Ascending aorta (tissue), 2 donors: ENCODE measurements around the gene BRD7. TPM values are rescaled to one million over a fixed set of nuclear protein-coding genes. Genes with fewer than 3 reads are reported as not detected.

Source experiments
- DNase-seq, 2 donors: peaks; one replicate each; pipeline ENCODE4 v3.0.0-alpha.2; 2019; ENCODE audit warnings: low spot score in 2 of 2
- H3K27ac ChIP-seq, 2 donors: fragments of 200-600 bp; sonication (generic); one replicate each; pipeline ENCODE4 v1.5.1; 2016 to 2017; ENCODE audit warnings: mild to moderate bottlenecking in 1 of 2
- H3K27me3 ChIP-seq: fragments of 200-600 bp; sonication (generic); one replicate; pipeline ENCODE4 v1.5.1; 2017
- H3K36me3 ChIP-seq, 2 donors: fragments of 200-600 bp; sonication (generic); one replicate each; pipeline ENCODE4 v1.5.1; 2016
- H3K4me1 ChIP-seq, 2 donors: fragments of 200-600 bp; sonication (generic); one replicate each; pipeline ENCODE4 v1.5.1; 2016 to 2017; ENCODE audit warnings: mild to moderate bottlenecking in 1 of 2
- H3K4me3 ChIP-seq, 2 donors: fragments of 200-600 bp; sonication (generic); one replicate each; pipeline ENCODE4 v1.5.1; 2016 to 2017; ENCODE audit warnings: mild to moderate bottlenecking in 1 of 2
- H3K9me3 ChIP-seq, 2 donors: fragments of 200-600 bp; sonication (generic); one replicate each; pipeline ENCODE4 v1.5.1; 2016
- intact Hi-C: fragments of 100-400 bp; cut with DNase I; formaldehyde crosslinking; loops from one replicate; pipeline ENCODE4 v1.15.1; 2023
- total RNA-seq: library from RNA; depleted of rRNA; stranded (reverse); fragments of >200 nt; gene quantifications from one replicate; pipeline ENCODE4 v1.1.0, GENCODE V29; 2016
- TF ChIP-seq, protein P1 (sequence below), 3 experiments: fragments of 200-600 bp in 2 of 3; fragments of 450-650 bp in 1 of 3; sonication (generic) in 2 of 3; IDR thresholded peaks; one replicate each; pipeline ENCODE4 v1.5.1; 2016 to 2019; ENCODE audit warnings: antibody characterized with exemption in 3 of 3, mild to moderate bottlenecking in 1 of 3, moderate library complexity in 1 of 3

The BRD7 gene
- total RNA-seq, 1 donor from 2014 or later, result 17.7 TPM

DNA sequence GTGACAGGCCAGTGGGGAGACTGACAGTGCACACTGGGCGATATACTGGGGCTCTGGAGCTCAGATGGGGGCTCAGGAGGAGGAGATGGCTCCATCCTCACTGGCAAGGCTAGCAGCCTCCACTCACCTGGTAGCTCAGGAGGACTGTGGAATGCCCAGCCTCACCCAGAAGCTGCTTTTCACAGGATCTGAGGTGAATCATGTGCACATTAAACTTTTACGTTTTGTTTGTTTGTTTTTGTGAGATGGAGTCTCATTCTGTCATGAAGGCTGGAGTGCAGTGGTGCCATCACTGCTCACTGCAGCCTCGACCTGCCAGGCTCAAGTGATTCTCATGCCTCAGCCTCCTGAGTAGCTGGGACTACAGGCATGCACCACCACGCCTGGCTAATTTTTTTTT, 73.8 kb downstream of the BRD7 start:
- DNase-seq, result no peak
- H3K27ac ChIP-seq, result no peak overlapping the region
- intact Hi-C loops, result no loop called here
- no peak overlapping the region for H3K4me3 ChIP-seq
- H3K4me1 ChIP-seq, result no peaks in the 10 kb centered on the region
- no peaks in the 10 kb centered on the region for H3K9me3 ChIP-seq
- H3K27me3 ChIP-seq, result no peaks in the 10 kb centered on the region
- TF ChIP-seq, protein P1, sequence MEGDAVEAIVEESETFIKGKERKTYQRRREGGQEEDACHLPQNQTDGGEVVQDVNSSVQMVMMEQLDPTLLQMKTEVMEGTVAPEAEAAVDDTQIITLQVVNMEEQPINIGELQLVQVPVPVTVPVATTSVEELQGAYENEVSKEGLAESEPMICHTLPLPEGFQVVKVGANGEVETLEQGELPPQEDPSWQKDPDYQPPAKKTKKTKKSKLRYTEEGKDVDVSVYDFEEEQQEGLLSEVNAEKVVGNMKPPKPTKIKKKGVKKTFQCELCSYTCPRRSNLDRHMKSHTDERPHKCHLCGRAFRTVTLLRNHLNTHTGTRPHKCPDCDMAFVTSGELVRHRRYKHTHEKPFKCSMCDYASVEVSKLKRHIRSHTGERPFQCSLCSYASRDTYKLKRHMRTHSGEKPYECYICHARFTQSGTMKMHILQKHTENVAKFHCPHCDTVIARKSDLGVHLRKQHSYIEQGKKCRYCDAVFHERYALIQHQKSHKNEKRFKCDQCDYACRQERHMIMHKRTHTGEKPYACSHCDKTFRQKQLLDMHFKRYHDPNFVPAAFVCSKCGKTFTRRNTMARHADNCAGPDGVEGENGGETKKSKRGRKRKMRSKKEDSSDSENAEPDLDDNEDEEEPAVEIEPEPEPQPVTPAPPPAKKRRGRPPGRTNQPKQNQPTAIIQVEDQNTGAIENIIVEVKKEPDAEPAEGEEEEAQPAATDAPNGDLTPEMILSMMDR (IDR thresholded peaks at IDR 0.05), result no peak
- peaks cover 3 to 11% of the 10 kb centered on the region in 2 donors for H3K36me3 ChIP-seq

DNA sequence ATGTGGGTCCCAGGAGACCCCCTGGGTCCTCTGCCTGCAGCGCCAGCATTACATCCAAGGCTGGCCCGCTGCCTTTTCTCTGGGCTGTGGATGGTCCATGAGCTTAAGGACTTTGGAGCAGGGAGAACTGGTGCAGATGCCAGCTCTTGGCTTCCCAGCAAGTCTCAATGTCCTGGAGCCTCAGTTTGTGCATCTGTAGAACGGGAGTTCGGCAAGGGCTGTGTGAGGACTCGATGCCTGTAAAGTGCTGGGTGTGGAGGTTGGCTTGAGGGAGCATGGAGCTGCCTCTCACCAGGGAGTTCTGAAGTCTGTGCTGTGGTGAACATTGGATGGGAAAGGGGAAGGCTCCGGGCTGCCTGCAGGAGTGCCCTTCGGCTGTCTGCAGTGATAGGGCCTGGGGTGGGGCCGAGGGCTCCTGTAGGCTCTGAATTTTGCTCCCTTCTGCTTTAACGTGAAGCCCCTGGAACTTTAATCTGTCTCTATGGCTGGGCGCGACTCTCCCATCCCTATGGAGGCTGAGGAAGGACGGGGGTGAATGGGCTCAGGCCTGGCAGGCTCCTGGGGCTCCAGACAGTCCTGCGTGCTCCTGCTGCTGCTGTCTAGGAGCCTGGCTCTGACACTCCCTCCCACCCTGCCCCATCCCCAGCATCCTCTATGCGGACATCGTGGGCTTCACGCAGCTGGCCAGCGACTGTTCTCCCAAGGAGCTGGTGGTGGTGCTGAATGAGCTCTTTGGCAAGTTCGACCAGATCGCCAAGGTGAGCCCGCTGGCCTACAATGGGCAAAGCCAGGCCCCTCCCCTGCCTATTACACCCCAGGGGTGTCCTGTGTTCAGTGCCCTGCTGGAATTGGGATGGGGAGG, 74.6 kb downstream of the BRD7 start:
- Histone ChIP-seq H3K4me3 (no peak overlapping the region), H3K9me3 (no peaks in the 10 kb centered on the region), H3K4me1 (no peaks in the 10 kb centered on the region), H3K27me3 (no peaks in the 10 kb centered on the region), H3K36me3 (peaks cover 3 to 11% of the 10 kb centered on the region in 2 donors), H3K27ac (no peak overlapping the region)
- DNase-seq, result no peak
- intact Hi-C loops, result no loop called here
- TF ChIP-seq, protein P1 (IDR thresholded peaks at IDR 0.05), result no peak

DNA sequence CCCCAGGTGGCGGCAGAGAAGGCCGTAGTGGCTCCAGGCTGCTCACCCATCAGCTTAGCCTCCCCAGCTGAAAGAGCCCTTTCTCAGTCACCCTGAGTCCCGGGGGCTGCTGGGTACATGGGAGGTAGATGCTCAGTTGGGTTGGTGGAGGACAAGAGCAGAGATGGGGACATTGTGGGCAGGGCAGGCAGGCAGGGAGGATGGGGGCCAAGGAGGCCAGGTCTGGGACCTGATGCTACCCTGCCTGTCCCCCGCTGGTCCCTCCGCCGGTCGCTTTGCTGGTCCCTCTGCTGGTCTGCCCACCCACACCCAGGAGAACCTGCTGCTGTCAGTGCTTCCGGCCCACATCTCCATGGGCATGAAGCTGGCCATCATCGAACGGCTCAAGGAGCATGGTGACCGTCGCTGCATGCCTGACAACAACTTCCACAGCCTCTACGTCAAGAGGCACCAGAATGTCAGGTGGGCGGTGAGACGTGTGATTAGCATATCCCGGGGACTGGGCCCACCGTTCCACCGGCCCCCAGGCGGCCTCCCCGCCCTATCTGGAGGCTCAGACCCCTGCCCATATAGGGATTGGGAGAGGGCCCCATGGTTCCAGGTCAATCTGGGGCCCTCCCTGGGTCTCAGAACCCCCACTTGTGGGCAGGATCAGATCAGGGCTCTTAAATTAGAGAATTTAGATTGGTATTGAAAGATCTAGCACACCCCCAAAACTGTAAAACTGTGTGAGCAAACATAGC, 75.6 kb downstream of the BRD7 start:
- intact Hi-C loops, result no loop called here
- no peaks in the 10 kb centered on the region for H3K27me3 ChIP-seq
- no peak overlapping the region for H3K27ac ChIP-seq
- TF ChIP-seq, protein P1 (IDR thresholded peaks at IDR 0.05), result no peak
- no peaks in the 10 kb centered on the region for H3K9me3 ChIP-seq
- no peaks in the 10 kb centered on the region for H3K4me1 ChIP-seq
- no peak for DNase-seq
- H3K4me3 ChIP-seq, result no peak overlapping the region
- H3K36me3 ChIP-seq, result peaks cover 3 to 11% of the 10 kb centered on the region in 2 donors

DNA sequence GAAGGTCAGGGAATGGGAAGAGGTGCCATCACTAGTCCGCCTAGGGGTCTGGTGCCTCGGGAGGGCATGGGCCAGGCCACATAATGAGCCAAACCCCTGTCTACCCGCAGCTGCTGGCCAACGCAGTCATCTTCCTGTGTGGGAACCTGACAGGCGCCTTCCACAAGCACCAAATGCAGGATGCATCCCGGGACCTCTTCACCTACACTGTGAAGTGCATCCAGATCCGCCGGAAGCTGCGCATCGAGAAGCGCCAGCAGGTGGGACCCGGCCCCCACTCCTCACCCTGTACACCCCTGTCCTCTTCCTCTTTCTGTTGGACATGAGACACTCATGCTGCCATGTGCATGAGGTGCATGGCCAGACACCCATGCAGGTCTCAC, 76.2 kb downstream of the BRD7 start:
- Histone ChIP-seq H3K27ac (no peak overlapping the region), H3K36me3 (peaks cover 3 to 11% of the 10 kb centered on the region in 2 donors), H3K27me3 (no peaks in the 10 kb centered on the region), H3K4me1 (no peaks in the 10 kb centered on the region), H3K4me3 (no peak overlapping the region), H3K9me3 (no peaks in the 10 kb centered on the region)
- intact Hi-C loops, result no loop called here
- TF ChIP-seq, protein P1 (IDR thresholded peaks at IDR 0.05), result no peak
- no peak for DNase-seq

DNA sequence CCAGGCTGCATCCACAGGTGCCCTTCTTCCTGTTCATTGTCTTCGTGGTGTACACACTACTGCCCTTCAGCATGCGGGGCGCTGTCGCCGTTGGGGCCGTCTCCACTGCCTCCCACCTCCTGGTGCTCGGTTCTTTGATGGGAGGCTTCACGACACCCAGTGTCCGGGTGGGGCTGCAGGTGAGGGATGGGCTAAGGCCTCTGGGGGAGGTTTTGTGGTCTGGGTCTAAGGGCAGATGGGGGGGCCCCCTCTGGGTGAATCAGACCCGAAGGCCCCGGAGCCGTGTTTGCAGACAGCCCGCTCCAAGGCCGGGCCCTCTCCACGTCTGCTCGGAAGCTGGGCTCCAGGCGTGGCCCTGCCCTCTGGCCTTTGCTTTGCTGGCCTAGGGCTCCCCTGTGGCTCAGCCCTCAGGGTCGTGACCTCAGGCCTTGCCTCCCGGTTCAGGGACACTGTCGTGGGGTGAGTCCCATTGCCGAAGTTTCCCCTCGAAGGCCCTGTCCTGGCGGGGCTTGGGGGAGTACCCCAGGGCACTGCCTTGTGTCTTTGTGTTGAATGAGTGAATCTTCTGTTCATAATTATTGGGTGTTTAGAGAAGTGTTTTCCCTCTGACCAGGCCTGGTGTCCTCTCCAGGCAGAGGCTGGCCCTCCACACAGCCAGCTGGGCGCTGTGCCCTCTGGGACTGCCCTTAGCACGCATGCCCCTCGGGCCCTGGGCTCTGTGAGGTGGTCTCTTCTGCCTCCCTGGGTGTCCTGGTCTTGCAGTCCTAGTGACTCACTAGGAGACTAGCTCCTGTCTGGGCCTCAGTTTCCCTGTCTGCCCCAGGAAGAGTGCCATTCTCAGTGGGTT, 76.8 kb downstream of the BRD7 start:
- Histone ChIP-seq H3K9me3 (no peaks in the 10 kb centered on the region), H3K4me3 (no peak overlapping the region), H3K27ac (no peak overlapping the region), H3K36me3 (peaks cover 3 to 11% of the 10 kb centered on the region in 2 donors), H3K4me1 (no peaks in the 10 kb centered on the region), H3K27me3 (no peaks in the 10 kb centered on the region)
- intact Hi-C loops, result no loop called here
- DNase-seq, result no peak
- TF ChIP-seq, protein P1 (IDR thresholded peaks at IDR 0.05), result no peak
